GM23248 (cell line): ENCODE measurements around the gene AAK1.
"Not testable (repeated sequence)": the region's sequence is repeated elsewhere in the genome, so short reads cannot be mapped to it uniquely, and the experiment has no call there.

Experiments
- EZH2 ChIP-seq: fragments of 200-600 bp; sonication (generic); IDR thresholded peaks from 2 replicates; pipeline ENCODE4 v1.6.1; 2018; ENCODE audit warnings: antibody characterized with exemption, mild to moderate bottlenecking; ENCODE audit not compliant: insufficient read depth, poor library complexity, severe bottlenecking
- EZH2phosphoT487 ChIP-seq: fragments of 200-600 bp; sonication (generic); IDR thresholded peaks from 2 replicates; pipeline ENCODE4 v1.6.1; 2018; ENCODE audit warnings: antibody characterized with exemption, moderate library complexity, mild to moderate bottlenecking, low read depth; ENCODE audit not compliant: insufficient read depth

GRCh38 chr2:69647196-69647595, 3.7 kb upstream of the AAK1 start:
- TF ChIP-seq EZH2phosphoT487, EZH2: not testable (repeated sequence)
